Left kidney (tissue), 2 donors: ENCODE measurements around the gene FAM184A. TPM values are rescaled to one million over a fixed set of nuclear protein-coding genes. Genes with fewer than 3 reads are reported as not detected.
"Not testable (repeated sequence)": the region's sequence is repeated elsewhere in the genome, so short reads cannot be mapped to it uniquely, and the experiment has no call there.

Experiments
- DNase-seq: peaks from one replicate; pipeline ENCODE4 v3.0.0-alpha.2; 2013
- polyA plus RNA-seq: library from polyadenylated mRNA; unstranded; fragments of 120-200 nt; gene quantifications from one replicate; pipeline ENCODE4 v1.2.1, GENCODE V29; 2013; ENCODE audit not compliant: insufficient read length

FAM184A gene
- polyA plus RNA-seq, 1 donor, result 16.1 TPM

DNA sequence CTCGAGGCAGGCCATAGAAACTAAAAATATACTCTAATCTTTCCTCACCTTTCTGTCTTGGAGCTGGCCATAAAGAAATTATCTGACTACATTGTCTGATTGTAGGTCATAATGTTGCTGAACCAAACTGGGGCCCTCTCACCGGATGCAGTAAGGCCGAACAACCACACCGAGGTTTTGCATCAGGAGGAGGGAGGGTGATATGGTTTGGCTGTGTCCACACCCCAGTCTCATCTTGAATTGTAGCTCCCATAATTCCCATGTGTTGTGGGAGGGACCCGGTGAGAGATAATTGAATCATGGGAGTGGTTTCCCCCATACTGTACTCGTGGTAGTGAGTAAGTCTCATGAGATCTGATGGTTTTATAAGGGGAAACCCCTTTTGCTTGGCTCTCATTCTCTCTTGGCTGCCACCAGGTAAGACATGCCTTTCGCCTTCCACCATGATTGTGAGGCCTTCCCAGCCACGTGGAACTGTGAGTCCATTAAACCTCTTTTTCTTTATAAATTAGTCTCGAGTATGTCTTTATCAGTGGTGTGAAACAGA is 19.4 kb upstream of the FAM184A start:
- DNase-seq, result not testable (repeated sequence)

DNA sequence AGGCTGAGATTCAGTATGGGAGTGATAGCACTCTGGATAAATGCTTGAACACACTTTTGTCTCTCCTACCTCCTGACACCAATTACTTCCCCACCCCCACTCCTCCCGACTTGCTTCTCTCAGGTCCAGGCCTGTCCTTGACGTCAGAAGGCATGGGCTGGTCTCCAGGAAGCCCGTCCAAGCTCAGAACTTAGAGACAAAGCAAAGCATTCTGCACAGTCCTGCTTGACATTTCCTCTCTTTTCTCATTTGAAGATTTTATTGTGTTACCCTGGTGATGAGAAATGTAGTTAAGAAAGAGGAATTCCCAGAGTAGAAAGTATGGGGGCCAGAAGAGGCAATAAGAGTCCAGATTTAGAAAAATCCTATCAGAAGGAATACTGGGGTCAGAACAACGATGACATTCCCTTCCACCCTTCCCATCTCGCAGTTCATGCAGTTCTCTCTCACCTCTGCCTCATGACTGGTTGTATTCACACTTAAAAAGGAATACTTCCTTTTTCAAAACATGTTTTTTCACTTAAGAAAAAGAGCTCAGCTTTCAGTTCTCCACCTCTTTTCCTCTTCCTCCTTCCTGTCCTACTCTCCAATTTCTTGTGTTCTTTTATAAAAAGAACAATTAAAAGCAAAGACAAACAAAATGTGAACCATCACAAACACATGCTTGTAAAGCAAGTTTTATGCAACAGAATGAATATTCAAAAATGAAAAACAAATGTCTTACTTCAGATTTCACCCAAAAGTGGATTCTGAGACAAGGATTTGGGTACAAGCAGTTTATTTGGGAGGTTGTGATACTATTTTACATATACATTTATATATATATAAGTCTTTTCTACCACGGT is 18.5 kb upstream of the FAM184A start:
- no peak for DNase-seq

DNA sequence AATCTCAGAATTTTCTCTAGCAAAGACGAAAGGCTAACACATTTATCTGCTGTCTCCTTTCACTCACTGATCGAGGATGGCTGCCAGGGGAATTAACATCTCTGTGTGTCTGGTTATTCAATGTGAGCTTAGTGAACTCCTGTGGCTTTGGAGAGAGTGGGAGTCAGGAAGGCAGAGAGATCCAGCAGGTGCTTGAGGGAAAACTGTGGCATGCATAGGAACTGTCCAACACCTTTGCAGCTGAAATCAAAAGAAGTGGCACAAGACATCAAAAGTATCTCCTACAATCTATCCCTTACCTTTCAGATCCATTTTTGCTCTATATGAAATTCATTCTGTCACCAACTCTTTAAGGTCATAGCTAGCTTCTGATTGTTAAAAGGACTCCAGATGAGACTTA is 11.8 kb upstream of the FAM184A start:
- DNase-seq, result peak; percentile 12

DNA sequence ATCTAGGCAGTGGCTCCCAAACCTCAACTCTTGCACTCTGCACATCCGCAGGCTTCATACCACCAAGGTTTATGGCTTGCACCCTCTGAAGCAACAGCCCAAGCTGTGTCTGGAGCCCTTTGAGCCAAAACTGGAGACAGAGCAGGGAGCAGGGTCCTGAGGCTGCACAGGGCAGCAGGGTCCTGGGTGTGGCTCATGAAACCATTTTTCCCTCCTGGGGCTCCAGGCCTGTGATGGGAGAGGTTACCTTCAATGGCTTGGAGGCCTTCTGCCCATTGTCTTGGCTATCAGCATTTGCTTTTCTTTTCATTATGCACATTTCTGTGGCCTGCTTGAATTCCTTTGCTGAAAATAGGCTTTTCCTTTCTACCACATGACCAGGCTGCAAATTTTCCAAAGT is 6.3 kb upstream of the FAM184A start:
- DNase-seq, result no peak

GRCh38 chr6:119083007-119083406 is 4.5 kb upstream of the FAM184A start:
- DNase-seq, result no peak

GRCh38 chr6:119079283-119079809 is 882 bp upstream of the FAM184A start:
- DNase-seq, result no peak

- DNase-seq, result no peak
Observed at GRCh38 chr6:119077643-119078375, 655 bp downstream of the FAM184A start.

- DNase-seq, result no peak
Observed at GRCh38 chr6:119077391-119077642, 1.1 kb downstream of the FAM184A start.

DNA sequence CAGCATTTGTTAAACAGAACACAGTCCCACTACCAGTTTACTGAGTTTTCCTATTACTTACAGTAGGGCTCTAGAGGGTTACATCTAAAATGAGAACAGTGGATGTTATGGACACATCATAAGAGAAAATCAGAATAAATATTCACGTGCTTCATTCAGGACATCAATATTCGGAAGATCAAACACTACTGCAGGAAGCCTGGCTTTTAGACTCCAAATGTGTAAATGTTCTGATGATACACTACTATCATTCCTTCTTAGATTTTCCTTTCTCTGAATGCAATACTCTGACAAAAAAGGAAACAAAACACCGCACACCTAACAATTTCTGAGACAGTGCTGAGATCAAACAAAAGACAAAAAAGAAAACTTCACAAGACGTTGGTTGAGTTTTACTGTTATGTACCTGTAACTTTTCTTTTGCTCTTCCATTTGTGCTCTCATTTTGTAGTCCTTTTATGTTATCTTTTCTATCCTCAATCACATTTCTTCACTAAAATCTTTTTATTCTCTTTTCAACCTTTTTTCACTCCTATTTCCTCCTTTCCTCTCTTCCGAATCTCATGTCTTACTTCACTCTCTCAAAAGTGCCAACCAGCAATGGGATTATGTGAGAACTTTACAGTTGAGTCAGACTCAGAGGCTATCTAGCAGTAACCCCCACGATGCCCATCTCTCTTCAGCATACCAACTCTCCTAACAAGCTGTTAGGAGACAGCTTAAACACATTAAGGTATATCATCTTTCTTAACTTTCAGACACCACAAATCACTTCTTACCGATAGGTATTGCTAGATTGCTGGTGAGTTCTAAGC is 1.7 kb downstream of the FAM184A start:
- DNase-seq, result no peak

DNA sequence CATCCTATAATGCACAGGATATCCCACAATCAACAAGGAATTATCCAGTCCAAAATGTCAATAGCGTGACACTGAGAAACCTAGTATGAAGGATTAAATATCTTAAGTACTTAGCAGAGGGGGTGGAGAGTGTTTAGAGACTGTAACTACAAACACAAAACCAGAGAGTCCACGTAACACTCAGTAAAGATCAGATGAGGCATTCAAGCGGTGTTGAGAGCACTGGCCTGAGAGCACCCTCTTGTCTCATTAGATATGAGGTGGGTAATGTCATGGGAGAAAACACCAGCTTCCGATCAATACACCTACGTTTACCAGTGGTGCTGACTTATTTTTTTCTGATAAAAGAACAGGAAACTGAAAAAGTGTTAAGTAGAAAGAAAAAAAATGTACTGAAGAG is 2.3 kb downstream of the FAM184A start:
- no peak for DNase-seq

- DNase-seq, result no peak
Observed at GRCh38 chr6:119075200-119075981, 3.1 kb downstream of the FAM184A start.

DNA sequence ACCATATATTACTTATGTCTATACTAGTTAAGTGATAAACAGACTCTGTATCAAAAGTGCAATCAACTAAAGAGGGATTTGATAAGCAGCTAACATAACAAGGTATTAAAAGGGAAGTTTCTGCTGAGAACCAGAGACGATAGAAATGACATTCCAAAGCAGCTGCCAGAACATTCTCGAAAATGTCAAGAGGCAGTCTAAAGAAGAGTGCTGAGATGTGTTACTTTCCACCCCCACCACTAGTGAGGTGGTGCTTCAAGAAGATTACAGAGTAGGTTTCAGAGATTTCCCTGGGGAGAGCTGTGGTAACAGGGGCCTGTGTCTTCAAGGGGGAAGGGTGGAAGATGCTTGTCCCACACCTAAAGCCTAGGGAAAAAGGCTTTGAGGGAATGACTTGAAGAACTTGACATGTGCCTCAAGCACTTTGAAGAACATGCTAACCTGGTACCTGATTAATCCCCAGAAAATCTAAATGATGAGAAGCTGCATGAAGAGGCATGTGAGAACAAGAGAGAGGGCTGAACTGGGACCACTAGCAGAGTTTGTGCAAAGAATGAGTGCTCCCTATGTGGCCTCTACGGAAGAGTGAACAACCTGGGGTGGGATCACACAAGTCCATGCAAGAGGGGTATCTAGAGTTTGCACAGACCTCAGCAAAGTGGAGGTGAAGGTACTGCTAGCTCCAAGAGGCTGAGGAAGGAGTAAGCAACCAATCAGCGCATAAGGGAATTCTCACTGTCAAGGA is 5.0 kb downstream of the FAM184A start:
- DNase-seq, result no peak

- DNase-seq, result no peak
Observed at GRCh38 chr6:119071576-119071975, 6.9 kb downstream of the FAM184A start.

GRCh38 chr6:119067091-119067490 is 11.4 kb downstream of the FAM184A start:
- no peak for DNase-seq

DNA sequence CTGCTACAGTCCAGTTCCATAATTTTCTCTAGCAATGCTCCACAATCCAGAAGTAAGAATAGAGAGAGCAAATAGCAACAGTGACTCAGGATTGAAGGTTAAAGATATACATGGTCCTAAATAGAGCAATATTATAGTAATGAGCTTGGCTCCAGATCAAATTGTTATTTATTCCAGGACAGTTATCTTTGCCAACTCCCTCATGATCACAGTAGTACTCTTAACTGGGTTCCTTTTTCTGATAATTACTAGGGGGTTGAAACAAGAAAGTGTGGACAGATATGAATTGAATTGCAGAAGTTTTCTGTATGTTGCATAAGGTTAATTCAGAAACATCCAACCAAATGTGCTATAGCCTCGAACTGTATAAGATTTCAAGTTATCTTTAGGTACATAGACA is 11.9 kb downstream of the FAM184A start:
- DNase-seq, result no peak

DNA sequence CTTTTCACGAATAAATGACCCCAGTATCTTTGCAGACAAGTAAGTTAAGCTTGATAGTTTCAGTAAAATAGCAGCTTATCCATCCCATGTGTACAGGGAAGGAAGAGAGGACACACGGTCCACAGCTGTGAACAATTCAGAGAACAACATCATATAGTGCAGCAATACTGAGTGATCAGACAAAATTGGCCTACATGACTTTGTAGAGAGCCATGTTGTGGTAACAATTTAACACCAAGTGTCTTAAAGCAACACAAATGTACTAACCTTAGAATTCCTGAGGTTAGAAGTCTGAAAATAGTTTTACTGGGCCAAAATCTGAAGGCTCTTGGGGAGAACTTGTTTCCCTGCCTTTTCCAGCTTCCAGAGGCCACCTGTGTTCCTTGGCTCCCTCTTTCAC is 12.5 kb downstream of the FAM184A start:
- DNase-seq, result no peak

DNA sequence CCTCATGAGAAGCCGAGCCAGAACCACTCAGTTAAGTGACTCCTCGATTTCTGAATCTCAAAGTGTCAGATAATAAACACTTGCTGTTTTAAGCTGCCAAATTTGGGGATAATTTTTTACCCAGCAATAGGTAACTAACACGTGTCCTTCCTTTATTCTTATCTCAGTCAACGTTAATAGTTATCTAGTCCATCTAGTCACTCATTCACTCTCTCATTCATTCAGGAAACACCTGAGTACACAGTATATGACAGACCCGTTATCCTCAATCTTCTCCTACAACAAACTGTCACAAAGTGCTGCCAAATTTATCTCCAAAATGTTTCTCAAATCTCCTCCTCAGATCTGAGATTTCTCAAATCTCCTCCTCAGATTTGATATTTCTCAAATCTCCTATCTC is 13.1 kb downstream of the FAM184A start:
- no peak for DNase-seq

DNA sequence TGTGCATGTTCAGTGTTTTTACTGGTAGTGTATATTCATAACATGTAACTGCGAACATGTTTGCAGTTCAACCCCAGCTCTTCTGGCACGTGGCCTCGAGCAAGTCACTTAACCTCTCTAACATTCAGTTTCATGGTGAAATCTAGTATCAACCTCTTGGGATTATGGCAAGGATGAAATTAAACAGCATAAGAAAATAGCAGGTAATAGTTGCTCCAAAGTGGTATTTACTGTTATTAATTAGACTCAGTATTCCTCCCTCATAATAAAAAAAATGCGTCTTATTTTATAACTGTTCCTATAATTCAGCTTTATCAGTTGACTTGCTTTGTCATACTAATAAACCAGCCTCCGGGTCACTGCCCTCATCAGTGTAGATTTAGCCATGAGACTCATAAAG is 15.0 kb downstream of the FAM184A start:
- no peak for DNase-seq

DNA sequence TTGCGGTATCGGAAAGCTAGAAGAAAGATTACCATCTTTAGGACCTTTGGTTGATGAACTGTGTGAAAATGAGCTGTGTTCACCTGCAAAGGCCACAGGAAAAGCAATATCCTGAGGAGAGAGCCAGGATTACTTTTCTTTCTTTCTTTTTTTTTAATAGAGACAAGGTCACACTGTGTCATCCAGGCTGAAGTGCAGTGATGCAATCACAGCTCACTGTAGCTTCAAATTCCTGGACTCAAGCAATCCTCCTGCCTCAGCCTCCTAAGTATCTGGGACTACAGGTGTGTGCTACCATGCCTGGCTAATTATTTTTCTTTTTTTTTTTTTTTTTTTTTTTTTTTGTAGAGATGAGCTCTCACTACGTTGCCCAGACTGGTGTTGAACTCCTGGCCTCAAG is 17.2 kb downstream of the FAM184A start:
- no peak for DNase-seq

DNA sequence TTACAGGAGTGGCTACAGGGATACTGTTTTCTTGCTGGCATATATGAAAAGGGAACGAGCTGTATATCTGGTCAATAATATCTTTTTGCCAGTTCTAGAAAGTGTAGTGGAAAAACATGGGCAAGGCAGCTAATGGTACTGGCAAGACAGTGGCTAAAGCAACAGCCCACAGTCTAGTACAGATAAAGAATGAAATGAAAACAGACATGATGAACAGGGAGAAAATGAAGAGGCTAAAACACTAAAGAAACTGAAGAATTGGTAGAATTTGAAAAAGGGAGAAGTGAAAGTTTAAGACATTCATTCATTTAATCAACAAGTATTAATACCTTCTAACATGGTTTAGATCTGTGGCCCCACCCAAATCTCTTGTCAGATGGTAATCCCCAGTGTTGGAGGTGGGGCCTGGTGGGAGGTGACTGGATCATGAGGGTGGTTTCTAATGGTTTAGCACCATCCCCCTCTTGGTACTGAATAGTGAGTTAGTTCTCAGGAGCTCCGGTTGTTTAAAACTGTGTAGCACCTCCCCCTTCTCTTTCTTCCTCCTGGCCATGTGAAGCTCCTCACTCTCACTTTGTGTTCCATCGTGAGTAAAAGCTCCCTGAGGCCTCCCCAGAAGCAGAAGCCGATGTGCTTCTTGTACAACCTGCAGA is 18.1 kb downstream of the FAM184A start:
- DNase-seq, result no peak
